ENCODE data around the gene CCT7.

- TF ChIP-seq EZH2 (IDR thresholded peaks at IDR 0.05; ENCODE audit: borderline replicate concordance) (no peak), EZH2phosphoT487 (IDR thresholded peaks at IDR 0.05; ENCODE audit: low read depth, severe bottlenecking, unreplicated experiment) (no peak)
- TF ChIP-seq, protein P1, sequence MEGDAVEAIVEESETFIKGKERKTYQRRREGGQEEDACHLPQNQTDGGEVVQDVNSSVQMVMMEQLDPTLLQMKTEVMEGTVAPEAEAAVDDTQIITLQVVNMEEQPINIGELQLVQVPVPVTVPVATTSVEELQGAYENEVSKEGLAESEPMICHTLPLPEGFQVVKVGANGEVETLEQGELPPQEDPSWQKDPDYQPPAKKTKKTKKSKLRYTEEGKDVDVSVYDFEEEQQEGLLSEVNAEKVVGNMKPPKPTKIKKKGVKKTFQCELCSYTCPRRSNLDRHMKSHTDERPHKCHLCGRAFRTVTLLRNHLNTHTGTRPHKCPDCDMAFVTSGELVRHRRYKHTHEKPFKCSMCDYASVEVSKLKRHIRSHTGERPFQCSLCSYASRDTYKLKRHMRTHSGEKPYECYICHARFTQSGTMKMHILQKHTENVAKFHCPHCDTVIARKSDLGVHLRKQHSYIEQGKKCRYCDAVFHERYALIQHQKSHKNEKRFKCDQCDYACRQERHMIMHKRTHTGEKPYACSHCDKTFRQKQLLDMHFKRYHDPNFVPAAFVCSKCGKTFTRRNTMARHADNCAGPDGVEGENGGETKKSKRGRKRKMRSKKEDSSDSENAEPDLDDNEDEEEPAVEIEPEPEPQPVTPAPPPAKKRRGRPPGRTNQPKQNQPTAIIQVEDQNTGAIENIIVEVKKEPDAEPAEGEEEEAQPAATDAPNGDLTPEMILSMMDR (IDR thresholded peaks at IDR 0.05; ENCODE audit: poor library complexity): no peak
Measured at GRCh38 chr2:73255907-73256617, 22.0 kb downstream of the CCT7 start.

Measured in hepatocyte (in vitro differentiated cells).